GM12878 (cell line): ENCODE data around the gene MYLK3. TPM values are rescaled to one million over a fixed set of nuclear protein-coding genes. Genes with fewer than 3 reads are reported as not detected.

Source experiments
- ATAC-seq: fragments of 200-7000 bp; cut with Tn5 transposase; 3 replicates; pipeline ENCODE4 v1.9.1; 2020; ENCODE audit warnings: mild to moderate bottlenecking, moderate library complexity
- BruUV-seq: library from RNA; stranded (reverse); fragments of 400-500 nt; replicated peaks from 2 replicates; lab custom pipeline; 2021; lab: Mats Ljungman, UMichigan
- CTCF ChIA-PET: fragments of 300-600 bp; sonication (Branson Sonifier 250); formaldehyde crosslinking; extraction: SDS; loops from one replicate; lab custom pipeline; 2021; ENCODE audit warnings: inconsistent platforms; lab: Yijun Ruan, JAX
- POLR2A ChIA-PET: fragments of 350-600 bp; formaldehyde crosslinking; extraction: SDS; loops from one replicate; lab custom pipeline; 2021; ENCODE audit warnings: inconsistent platforms; lab: Charles Lee
- RAD21 ChIA-PET: fragments of 300-600 bp; sonication (Branson Sonifier 250); formaldehyde crosslinking; loops from one replicate; lab custom pipeline; 2023; ENCODE audit warnings: antibody characterized with exemption; ENCODE audit not compliant: unreplicated experiment; lab: Charles Lee
- SMC1A ChIA-PET: fragments of 300-600 bp; sonication (Branson Sonifier 250); formaldehyde crosslinking; loops from one replicate; lab custom pipeline; 2023; ENCODE audit not compliant: unreplicated experiment, uncharacterized antibody; lab: Charles Lee
- DNase-seq: peaks from one replicate; pipeline ENCODE4 v3.0.0-alpha.2; 2011; ENCODE audit warnings: low read depth, low spot score
- FAIRE-seq: peaks from 3 replicates; lab custom pipeline; 2011; peaks lifted over from hg19 to GRCh38; lab: Jason Lieb, UNC
- H2AFZ ChIP-seq: 2 replicates; pipeline ENCODE4 v1.6.0; 2011; ENCODE audit warnings: low read depth, low read length, control low read depth; ENCODE audit not compliant: control insufficient read depth
- H3K27ac ChIP-seq: 2 replicates; pipeline ENCODE4 v1.5.1; 2011; ENCODE audit warnings: control low read depth; ENCODE audit not compliant: control insufficient read depth, insufficient read depth
- H3K27me3 ChIP-seq, 2 experiments: replicated peaks in 1 of 2; 2 replicates each; pipeline versions ENCODE4 v1.6.0 to v1.6.1; 2011; ENCODE audit warnings: low read length in 1 of 2; ENCODE audit not compliant: control insufficient read depth in 2 of 2, insufficient read depth in 2 of 2
- H3K36me3 ChIP-seq, 2 experiments: 2 replicates each; pipeline ENCODE4 v1.5.1; 2011; ENCODE audit warnings: low read length in 1 of 2; ENCODE audit not compliant: control insufficient read depth in 2 of 2, insufficient read depth in 2 of 2
- H3K4me1 ChIP-seq: 2 replicates; pipeline ENCODE4 v1.6.1; 2011; ENCODE audit warnings: mild to moderate bottlenecking, low read length, moderate library complexity, mixed read lengths; ENCODE audit not compliant: control insufficient read depth, insufficient read depth
- H3K4me2 ChIP-seq: 2 replicates; pipeline ENCODE4 v1.6.0; 2011; ENCODE audit warnings: control low read depth; ENCODE audit not compliant: control insufficient read depth, insufficient read depth
- H3K4me3 ChIP-seq: fragments of 200-600 bp; sonication (generic); 2 replicates; pipeline ENCODE4 v1.5.1; 2016
- H3K79me2 ChIP-seq: 2 replicates; pipeline ENCODE4 v1.6.0; 2011; ENCODE audit warnings: low read length; ENCODE audit not compliant: control insufficient read depth, insufficient read depth
- H3K9ac ChIP-seq: 2 replicates; pipeline ENCODE4 v1.8.0; 2011; ENCODE audit warnings: low read length, control low read depth, mixed read lengths; ENCODE audit not compliant: control insufficient read depth, insufficient read depth
- H3K9me3 ChIP-seq: replicated peaks from 3 replicates; pipeline ENCODE4 v1.5.1; 2011; ENCODE audit warnings: mild to moderate bottlenecking, low read length; ENCODE audit not compliant: control insufficient read depth, insufficient read depth
- H4K20me1 ChIP-seq: 2 replicates; pipeline ENCODE4 v1.6.0; 2011; ENCODE audit not compliant: control insufficient read depth, insufficient read depth
- HSF1 ChIP-seq: fragments of 150-350 bp; IDR thresholded peaks from 2 replicates; pipeline ENCODE4 v1.6.1; 2014; ENCODE audit warnings: mild to moderate bottlenecking, low read depth, low read length
- POLR2A ChIP-seq: IDR thresholded peaks from 2 replicates; pipeline ENCODE4 v1.6.1; 2011; ENCODE audit warnings: low read depth, mild to moderate bottlenecking, low read length
- POLR2AphosphoS2 ChIP-seq: IDR thresholded peaks from 2 replicates; pipeline ENCODE4 v1.6.1; 2011; ENCODE audit warnings: low read depth, mild to moderate bottlenecking, low read length, improper control_type of control experiment, moderate library complexity
- ZNF384 ChIP-seq: IDR thresholded peaks from 2 replicates; pipeline ENCODE4 v1.6.1; 2012; ENCODE audit warnings: low read depth, mild to moderate bottlenecking, low read length, improper control_type of control experiment, borderline replicate concordance
- ZSCAN29 ChIP-seq: fragments of 450-650 bp; IDR thresholded peaks from 2 replicates; pipeline ENCODE4 v1.6.1; 2017; ENCODE audit warnings: mild to moderate bottlenecking, moderate library complexity
- WGBS: methylation state at CpG from one replicate; pipeline ENCODE4 v1.1.6; 2016; ENCODE audit warnings: low lambda C conversion rate; ENCODE audit not compliant: insufficient replicate concordance, insufficient coverage; ENCODE audit errors: missing lambda C conversion rate; 5-methylcytosine and 5-hydroxymethylcytosine counted together
- in situ Hi-C: fragments of 300-500 bp; cut with MboI; formaldehyde crosslinking; loops from 9 replicates; pipeline ENCODE4 v1.14.3; 2018; ENCODE audit warnings: mixed read lengths
- intact Hi-C: fragments of 100-400 bp; cut with micrococcal nuclease; formaldehyde crosslinking; loops from one replicate; pipeline ENCODE4 v1.14.2; 2022; ENCODE audit not compliant: unreplicated experiment
- polyA plus RNA-seq, 11 experiments: library from polyadenylated mRNA; depleted of rRNA in 4 of 11; unstranded in 6 of 11; stranded (reverse) in 5 of 11; fragments of >200 nt; fragmentation: Nextera tagmentation in 4 of 11; fragmentation: Illumina TruSeq in 1 of 11; extraction: Ambion mirVana in 4 of 11; extraction: Trizol in 1 of 11; gene quantifications; 1 replicate in 1 of 11; 2 replicates in 10 of 11; pipeline versions ENCODE4 v1.2.1 to v1.2.3, GENCODE V29; 2011 to 2016; ENCODE audit warnings: inconsistent platforms in 2 of 11, missing spikeins in 2 of 11, low read depth in 1 of 11
- total RNA-seq, 4 experiments: library from RNA; depleted of rRNA in 3 of 4; stranded (reverse); fragments of >200 nt in 3 of 4; fragmentation: Illumina TruSeq in 1 of 4; extraction: Trizol in 1 of 4; gene quantifications; 2 replicates each; pipeline versions ENCODE4 v1.2.1 to v1.2.3, GENCODE V29; 2013 to 2021

MYLK3 gene
- total and polyA plus RNA-seq, 10 of the 15 experiments (the other 5 are each of a cell fraction or from before 2014, with no cell fraction given), result 0.02 to 0.46 (median 0.17) TPM

GRCh38 chr16:46730801-46731690, 17.1 kb downstream of the MYLK3 start:
- Histone ChIP-seq H3K4me1 (no peaks in the 10 kb centered on the region), H2AFZ (no peak overlapping the region), H3K79me2 (no peaks in the 10 kb centered on the region), H3K9me3 (no peaks in the 10 kb centered on the region), H3K27me3 (no peaks in the 10 kb centered on the region), H3K36me3 (no peaks in the 10 kb centered on the region; a peak in 1 of 4 replicates), H3K9ac (no peak overlapping the region), H4K20me1 (no peaks in the 10 kb centered on the region), H3K4me2 (no peak overlapping the region), H3K27ac (no peak overlapping the region), H3K4me3 (no peak overlapping the region)
- POLR2A ChIA-PET, result no interaction called here
- in situ Hi-C loops (no loop called here), intact Hi-C loops (no loop called here)
- CTCF ChIA-PET, result interaction anchor here (1.1 kb wide), 1 partner anchor 110 kb away, joined by 3 read pairs; no protein-coding TSS in a partner anchor
- DNase-seq (no peak), ATAC-seq (no peak), FAIRE-seq (no peak)
- TF ChIP-seq ZSCAN29, result no peak
- TF ChIP-seq ZNF384, result no peak
- no peak for TF ChIP-seq POLR2AphosphoS2
- no peak for TF ChIP-seq HSF1
- no peak for TF ChIP-seq POLR2A
- SMC1A ChIA-PET, result no interaction called here
- WGBS, result 61% methylated on average over 17 of the region's 17 CpGs
- BruUV-seq, result no TSS peak
- RAD21 ChIA-PET, result no interaction called here
